Liver (tissue), 9 donors: ENCODE data around the gene SLC32A1. TPM values are rescaled to one million over a fixed set of nuclear protein-coding genes. Genes with fewer than 3 reads are reported as not detected.

Experiments
- DNase-seq: peaks from one replicate; pipeline ENCODE4 v3.0.0-alpha.2; 2017; ENCODE audit warnings: low spot score
- H3K27ac ChIP-seq, 2 donors: one replicate each; pipeline ENCODE4 v1.7.0; 2013; ENCODE audit warnings: inconsistent platforms in 2 of 2, low read length in 2 of 2, control low read depth in 1 of 2, low read depth in 1 of 2, mild to moderate bottlenecking in 1 of 2
- H3K27me3 ChIP-seq, 4 donors: one replicate each; pipeline versions ENCODE4 v1.6.1 to v1.7.0; 2013; ENCODE audit warnings: low read length in 3 of 4, inconsistent platforms in 1 of 4, mild to moderate bottlenecking in 1 of 4, moderate library complexity in 1 of 4; ENCODE audit not compliant: control insufficient read depth in 4 of 4, insufficient read depth in 4 of 4
- H3K36me3 ChIP-seq, 4 donors: one replicate each; pipeline versions ENCODE4 v1.6.1 to v1.7.0; 2013; ENCODE audit warnings: low read length in 3 of 4, mild to moderate bottlenecking in 3 of 4, low read depth in 1 of 4, moderate library complexity in 1 of 4; ENCODE audit not compliant: control insufficient read depth in 4 of 4, insufficient read depth in 3 of 4
- H3K4me1 ChIP-seq, 4 donors: one replicate each; pipeline versions ENCODE4 v1.6.1 to v1.7.0; 2013; ENCODE audit warnings: low read length in 3 of 4, mild to moderate bottlenecking in 3 of 4, moderate library complexity in 1 of 4; ENCODE audit not compliant: control insufficient read depth in 4 of 4, insufficient read depth in 4 of 4
- H3K4me3 ChIP-seq, 3 donors: one replicate each; pipeline versions ENCODE4 v1.6.1 to v1.7.0; 2013; ENCODE audit warnings: low read length in 3 of 3, control low read depth in 1 of 3, low read depth in 1 of 3, mild to moderate bottlenecking in 1 of 3
- H3K9ac ChIP-seq, 2 donors: one replicate each; pipeline ENCODE4 v1.7.0; 2013; ENCODE audit warnings: low read length in 2 of 2, mild to moderate bottlenecking in 2 of 2, moderate library complexity in 2 of 2, control low read depth in 1 of 2, low read depth in 1 of 2
- H3K9me3 ChIP-seq, 4 donors: one replicate each; pipeline versions ENCODE4 v1.6.1 to v1.7.0; 2013; ENCODE audit warnings: low read length in 3 of 4; ENCODE audit not compliant: control insufficient read depth in 4 of 4
- ATF3 ChIP-seq: IDR thresholded peaks from 2 replicates; pipeline ENCODE4 v1.6.1; 2016; ENCODE audit warnings: antibody characterized with exemption
- CTCF ChIP-seq: fragments of 150-350 bp; IDR thresholded peaks from 2 replicates; pipeline ENCODE4 v1.5.1; 2017; ENCODE audit warnings: improper control_type of control experiment, low read depth, low read length; ENCODE audit not compliant: missing input control
- EGR1 ChIP-seq, 2 donors: IDR thresholded peaks; 2 replicates each; pipeline ENCODE4 v1.6.1; 2016 to 2018; ENCODE audit warnings: antibody characterized with exemption in 2 of 2, low read depth in 2 of 2
- FOXA1 ChIP-seq: IDR thresholded peaks from 2 replicates; pipeline ENCODE4 v1.6.1; 2016; ENCODE audit warnings: antibody characterized with exemption
- FOXA2 ChIP-seq: IDR thresholded peaks from 2 replicates; pipeline ENCODE4 v1.6.1; 2016; ENCODE audit warnings: antibody characterized with exemption
- GABPA ChIP-seq, 2 donors: IDR thresholded peaks in 1 of 2; conservative IDR thresholded peaks in 1 of 2; 2 replicates each; pipeline ENCODE4 v1.6.1; 2016; ENCODE audit warnings: antibody characterized with exemption in 2 of 2, mild to moderate bottlenecking in 1 of 2, moderate library complexity in 1 of 2
- HNF4A ChIP-seq, 2 donors: conservative IDR thresholded peaks; 2 replicates each; pipeline ENCODE4 v1.6.1; 2016; ENCODE audit warnings: antibody characterized with exemption in 2 of 2, mild to moderate bottlenecking in 2 of 2
- HNF4G ChIP-seq: IDR thresholded peaks from 2 replicates; pipeline ENCODE4 v1.6.1; 2016; ENCODE audit warnings: antibody characterized with exemption
- JUND ChIP-seq, 2 donors: IDR thresholded peaks; 2 replicates each; pipeline ENCODE4 v1.6.1; 2016; ENCODE audit warnings: antibody characterized with exemption in 2 of 2
- MAX ChIP-seq: IDR thresholded peaks from 2 replicates; pipeline ENCODE4 v1.6.1; 2016; ENCODE audit warnings: antibody characterized with exemption
- NR2F2 ChIP-seq: IDR thresholded peaks from 2 replicates; pipeline ENCODE4 v1.6.1; 2016; ENCODE audit warnings: antibody characterized with exemption
- RAD21 ChIP-seq, 2 donors: IDR thresholded peaks; 2 replicates each; pipeline ENCODE4 v1.6.1; 2016; ENCODE audit warnings: antibody characterized with exemption in 2 of 2, mild to moderate bottlenecking in 2 of 2
- REST ChIP-seq: IDR thresholded peaks from 2 replicates; pipeline ENCODE4 v1.6.1; 2016; ENCODE audit warnings: antibody characterized with exemption, mild to moderate bottlenecking
- RXRA ChIP-seq, 2 donors: IDR thresholded peaks; 2 replicates each; pipeline ENCODE4 v1.6.1; 2017 to 2018; ENCODE audit warnings: antibody characterized with exemption in 2 of 2, mild to moderate bottlenecking in 1 of 2
- SP1 ChIP-seq: IDR thresholded peaks from 2 replicates; pipeline ENCODE4 v1.6.1; 2018; ENCODE audit warnings: antibody characterized with exemption, mild to moderate bottlenecking
- TAF1 ChIP-seq: conservative IDR thresholded peaks from 2 replicates; pipeline ENCODE4 v1.6.1; 2016; ENCODE audit warnings: antibody characterized with exemption, mild to moderate bottlenecking
- YY1 ChIP-seq: IDR thresholded peaks from 2 replicates; pipeline ENCODE4 v1.6.1; 2016; ENCODE audit warnings: antibody characterized with exemption, mild to moderate bottlenecking
- ZBTB33 ChIP-seq: IDR thresholded peaks from 2 replicates; pipeline ENCODE4 v1.6.1; 2016; ENCODE audit warnings: antibody characterized with exemption
- WGBS: extraction: QIAGEN DNeasy Blood & Tissue Kit; methylation state at CpG from one replicate; pipeline ENCODE4 v1.1.7; 2013; 5-methylcytosine and 5-hydroxymethylcytosine counted together
- polyA plus RNA-seq, 2 donors: library from polyadenylated mRNA; stranded (reverse) in 1 of 2; unstranded in 1 of 2; fragments of 200-250 nt in 1 of 2; fragments of >200 nt in 1 of 2; fragmentation: Nextera tagmentation in 1 of 2; extraction: Ambion mirVana in 1 of 2; gene quantifications; one replicate each; pipeline versions ENCODE4 v1.2.1 to v1.2.3, GENCODE V29; 2013 to 2015
- total RNA-seq, 2 donors: library from RNA; depleted of rRNA; stranded (reverse); fragments of >200 nt; gene quantifications; one replicate each; pipeline ENCODE4 v1.2.3, GENCODE V29; 2014
- donor health status: healthy.
- donor health status: healthy.
- donor health status: healthy.
- donor health status: healthy.
- donor health status: healthy.

Gene SLC32A1
- total and polyA plus RNA-seq, 4 donors: not detected

- TF ChIP-seq NR2F2 (no peak), SP1 (no peak), CTCF (no peak), TAF1 (no peak), HNF4G (no peak), ZBTB33 (no peak), HNF4A (conservative IDR thresholded peaks at IDR 0.05) (no peak), RXRA (IDR thresholded peaks at IDR 0.05) (no peak), RAD21 (IDR thresholded peaks at IDR 0.05) (no peak), GABPA (IDR thresholded peaks at IDR 0.05 in 1 of 2, conservative IDR thresholded peaks at IDR 0.05 in 1 of 2) (no peak), FOXA1 (no peak), MAX (no peak), ATF3 (no peak), FOXA2 (no peak), EGR1 (IDR thresholded peaks at IDR 0.05; ENCODE audit: low read depth in 2 of 2) (no peak), REST (no peak), JUND (IDR thresholded peaks at IDR 0.05) (no peak), YY1 (no peak)
- no peaks in the 10 kb centered on the region for H3K9me3 ChIP-seq
- no peaks in the 10 kb centered on the region for H3K36me3 ChIP-seq
- no peak for DNase-seq
- no peak overlapping the region for H3K9ac ChIP-seq
- H3K4me1 ChIP-seq: peaks cover 0 to 24% (median 15%) of the 10 kb centered on the region in 4 donors
- peaks cover 0 to 7% (median 0%) of the 10 kb centered on the region in 4 donors for H3K27me3 ChIP-seq
- H3K4me3 ChIP-seq: no peak overlapping the region
- H3K27ac ChIP-seq: no peak overlapping the region
- 95% methylated on average over 2 of the region's 2 CpGs for WGBS
Observed at GRCh38 chr20:38745757-38746156, 21.5 kb downstream of the SLC32A1 start.
